B cell (primary cell): ENCODE results near the gene CIAO2B. TPM values are rescaled to one million over a fixed set of nuclear protein-coding genes. Genes with fewer than 3 reads are reported as not detected.

ENCODE experiments used
- ATAC-seq: fragments of 200-7000 bp; cut with Tn5 transposase; one replicate; pipeline ENCODE4 v1.10.0; 2021; ENCODE audit warnings: low read depth, mild to moderate bottlenecking, moderate number of reproducible peaks, moderate library complexity
- CTCF ChIA-PET: fragments of 350-600 bp; sonication (Branson Sonifier 250); formaldehyde crosslinking; loops from one replicate; lab custom pipeline; 2021; ENCODE audit warnings: antibody characterized with exemption, inconsistent platforms; lab: Charles Lee
- POLR2A ChIA-PET: fragments of 350-600 bp; sonication (Branson Sonifier 250); formaldehyde crosslinking; loops from one replicate; lab custom pipeline; 2021; ENCODE audit warnings: antibody characterized with exemption; lab: Charles Lee
- DNase-seq: peaks from one replicate; pipeline ENCODE4 v3.0.0; 2013
- H2AFZ ChIP-seq: 2 replicates; pipeline ENCODE4 v1.6.1; 2012; ENCODE audit warnings: mild to moderate bottlenecking, low read depth, low read length; ENCODE audit not compliant: insufficient read depth, poor library complexity, severe bottlenecking
- H3K27ac ChIP-seq, 2 donors: 1 replicate in 1 of 2; 2 replicates in 1 of 2; pipeline ENCODE4 v1.5.1; 2012 to 2013; ENCODE audit warnings: low read length in 2 of 2, mild to moderate bottlenecking in 2 of 2, moderate library complexity in 1 of 2
- H3K27me3 ChIP-seq, 4 experiments: fragments of 200-600 bp in 1 of 4; sonication (generic) in 1 of 4; replicated peaks in 1 of 4; 1 replicate in 2 of 4; 2 replicates in 2 of 4; pipeline versions ENCODE4 v1.6.1 to v1.7.0; 2013 to 2016; ENCODE audit warnings: low read length in 3 of 4, mild to moderate bottlenecking in 2 of 4, mixed read lengths in 1 of 4, moderate library complexity in 1 of 4; ENCODE audit not compliant: insufficient read depth in 4 of 4, control insufficient read depth in 3 of 4; ENCODE audit errors: control extremely low read depth in 1 of 4
- H3K36me3 ChIP-seq, 2 experiments: replicated peaks in 1 of 2; 1 replicate in 1 of 2; 2 replicates in 1 of 2; pipeline versions ENCODE4 v1.6.1 to v1.7.1; 2013; ENCODE audit warnings: low read length in 1 of 2; ENCODE audit not compliant: insufficient read depth in 2 of 2, control insufficient read depth in 1 of 2; ENCODE audit errors: control extremely low read depth in 1 of 2, extremely low read depth in 1 of 2
- H3K4me1 ChIP-seq, 2 donors: fragments of 200-600 bp in 1 of 2; sonication (generic) in 1 of 2; 1 replicate in 1 of 2; 2 replicates in 1 of 2; pipeline versions ENCODE4 v1.5.1 to v1.6.1; 2013 to 2017; ENCODE audit warnings: low read length in 2 of 2; ENCODE audit not compliant: control insufficient read depth in 2 of 2, insufficient read depth in 2 of 2
- H3K4me2 ChIP-seq: replicated peaks from 2 replicates; pipeline ENCODE3; 2012; ENCODE audit warnings: mild to moderate bottlenecking, low read depth, low read length; ENCODE audit not compliant: poor library complexity, severe bottlenecking
- H3K4me3 ChIP-seq, 5 experiments: fragments of 200-600 bp in 1 of 5; sonication (generic) in 1 of 5; 1 replicate in 3 of 5; 2 replicates in 2 of 5; pipeline versions ENCODE4 v1.5.1 to v1.7.0; 2011 to 2016; ENCODE audit warnings: low read length in 4 of 5, mild to moderate bottlenecking in 4 of 5, low read depth in 2 of 5, control low read depth in 1 of 5, moderate library complexity in 1 of 5; ENCODE audit not compliant: insufficient read depth in 1 of 5; ENCODE audit errors: control extremely low read depth in 1 of 5, extremely low read depth in 1 of 5
- H3K79me2 ChIP-seq: fragments of 200-600 bp; sonication (generic); one replicate; pipeline ENCODE4 v1.6.0; 2016; ENCODE audit warnings: low read length; ENCODE audit not compliant: control insufficient read depth, insufficient read depth
- H3K9ac ChIP-seq: fragments of 200-600 bp; sonication (generic); 2 replicates; pipeline ENCODE4 v1.6.1; 2017; ENCODE audit warnings: mild to moderate bottlenecking, low read length, moderate library complexity
- H3K9me3 ChIP-seq, 3 donors: one replicate each; pipeline versions ENCODE4 v1.6.1 to v1.7.1; 2013; ENCODE audit warnings: low read length in 2 of 3; ENCODE audit not compliant: control insufficient read depth in 2 of 3, insufficient read depth in 1 of 3; ENCODE audit errors: control extremely low read depth in 1 of 3
- H4K20me1 ChIP-seq: 2 replicates; pipeline ENCODE4 v1.6.0; 2012; ENCODE audit warnings: mild to moderate bottlenecking, low read length; ENCODE audit not compliant: insufficient read depth, control insufficient read depth, poor library complexity, severe bottlenecking
- H3K27ac Mint-ChIP-seq: one replicate; pipeline ENCODE4 v1.8.0; 2021; ENCODE audit warnings: mixed read lengths
- H3K27me3 Mint-ChIP-seq: one replicate; pipeline ENCODE4 v1.8.0; 2021; ENCODE audit warnings: mixed read lengths
- H3K4me1 Mint-ChIP-seq: one replicate; pipeline ENCODE4 v1.8.0; 2021; ENCODE audit warnings: mixed read lengths
- H3K4me3 Mint-ChIP-seq: one replicate; pipeline ENCODE4 v1.8.0; 2021; ENCODE audit warnings: mixed read lengths
- H3K9me3 Mint-ChIP-seq: one replicate; pipeline ENCODE4 v1.8.0; 2022; ENCODE audit warnings: mixed read lengths; ENCODE audit not compliant: insufficient read depth
- EZH2 ChIP-seq: IDR thresholded peaks from 2 replicates; pipeline ENCODE4 v1.6.1; 2012; ENCODE audit warnings: borderline replicate concordance, low read depth, mild to moderate bottlenecking, moderate library complexity, low read length; ENCODE audit not compliant: insufficient read depth, poor library complexity, severe bottlenecking
- WGBS: methylation state at CpG from one replicate; pipeline ENCODE4 v1.1.5; 2013; ENCODE audit warnings: missing lambda C conversion rate; ENCODE audit not compliant: insufficient coverage; 5-methylcytosine and 5-hydroxymethylcytosine counted together
- intact Hi-C: fragments of 100-400 bp; cut with micrococcal nuclease; formaldehyde crosslinking; loops from one replicate; pipeline ENCODE4 v1.10.0; 2022
- polyA plus RNA-seq: library from polyadenylated mRNA; depleted of rRNA; stranded (reverse); fragments of >200 nt; gene quantifications from 2 replicates; pipeline ENCODE4 v1.2.3, GENCODE V29; 2012
- total RNA-seq, 2 donors: library from RNA; stranded (reverse); fragments of 120-200 nt in 1 of 2; gene quantifications; 1 replicate in 1 of 2; 2 replicates in 1 of 2; pipeline versions ENCODE4 v1.2.3 to v1.2.4, GENCODE V29; 2013 to 2022
- TF ChIP-seq, protein P1 (sequence below): fragments of 200-600 bp; IDR thresholded peaks from one replicate; pipeline ENCODE4 v1.8.0; 2022; ENCODE audit warnings: antibody characterized with exemption, mild to moderate bottlenecking

Gene CIAO2B
- total and polyA plus RNA-seq, 2 donors (not counting 1 experiment from before 2014, with no cell fraction given), result 60.6 to 159 TPM

DNA sequence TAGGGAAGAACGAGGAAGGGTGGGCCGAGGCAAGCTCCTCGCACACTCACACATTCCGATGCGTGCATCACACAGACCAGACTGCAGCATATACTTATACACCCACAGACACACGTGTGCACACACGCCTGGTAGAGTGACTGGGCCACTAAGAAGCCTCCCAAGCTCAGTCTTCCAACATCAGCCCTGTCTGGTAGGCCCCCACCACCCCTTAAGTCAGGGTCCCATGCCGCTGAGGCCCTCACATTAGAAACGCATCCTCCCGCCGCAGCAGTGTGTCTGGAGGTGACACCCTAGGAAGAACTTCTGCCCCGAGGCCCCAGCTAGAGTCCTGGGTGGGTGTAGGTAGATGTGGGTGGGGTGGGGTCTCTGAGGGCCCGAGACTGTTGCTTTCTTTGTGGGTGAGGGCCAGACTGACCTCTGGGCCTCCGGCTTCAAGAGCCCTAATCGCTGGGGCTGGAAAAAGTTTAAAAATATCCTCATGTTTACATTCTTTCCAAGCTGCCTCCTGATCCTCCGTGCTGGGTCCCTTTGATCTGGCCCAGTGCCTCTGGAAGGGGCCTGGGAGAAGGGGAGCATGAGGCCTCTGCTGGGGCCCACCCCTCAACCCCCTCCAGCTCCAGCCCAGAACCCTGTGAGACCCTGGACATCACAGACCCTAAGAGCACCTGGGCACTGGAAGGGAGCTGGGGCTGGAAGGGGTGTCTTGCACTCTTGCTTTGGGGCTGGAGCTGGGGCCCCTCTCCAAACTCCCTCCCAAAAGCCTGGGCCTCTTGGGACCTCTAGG lies 29.2 kb downstream of the CIAO2B start:
- Mint-ChIP-seq H3K4me3 (no peak overlapping the region), H3K27me3 (no peaks in the 10 kb centered on the region), H3K27ac (no peak overlapping the region), H3K9me3 (no peaks in the 10 kb centered on the region), H3K4me1 (no peaks in the 10 kb centered on the region)
- H4K20me1 ChIP-seq, result no peaks in the 10 kb centered on the region
- ATAC-seq, result no peak
- ChIA-PET CTCF (no interaction called here), POLR2A (no interaction called here)
- no peak for DNase-seq
- TF ChIP-seq, protein P1, sequence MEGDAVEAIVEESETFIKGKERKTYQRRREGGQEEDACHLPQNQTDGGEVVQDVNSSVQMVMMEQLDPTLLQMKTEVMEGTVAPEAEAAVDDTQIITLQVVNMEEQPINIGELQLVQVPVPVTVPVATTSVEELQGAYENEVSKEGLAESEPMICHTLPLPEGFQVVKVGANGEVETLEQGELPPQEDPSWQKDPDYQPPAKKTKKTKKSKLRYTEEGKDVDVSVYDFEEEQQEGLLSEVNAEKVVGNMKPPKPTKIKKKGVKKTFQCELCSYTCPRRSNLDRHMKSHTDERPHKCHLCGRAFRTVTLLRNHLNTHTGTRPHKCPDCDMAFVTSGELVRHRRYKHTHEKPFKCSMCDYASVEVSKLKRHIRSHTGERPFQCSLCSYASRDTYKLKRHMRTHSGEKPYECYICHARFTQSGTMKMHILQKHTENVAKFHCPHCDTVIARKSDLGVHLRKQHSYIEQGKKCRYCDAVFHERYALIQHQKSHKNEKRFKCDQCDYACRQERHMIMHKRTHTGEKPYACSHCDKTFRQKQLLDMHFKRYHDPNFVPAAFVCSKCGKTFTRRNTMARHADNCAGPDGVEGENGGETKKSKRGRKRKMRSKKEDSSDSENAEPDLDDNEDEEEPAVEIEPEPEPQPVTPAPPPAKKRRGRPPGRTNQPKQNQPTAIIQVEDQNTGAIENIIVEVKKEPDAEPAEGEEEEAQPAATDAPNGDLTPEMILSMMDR, result no peak
- TF ChIP-seq EZH2, result no peak
- intact Hi-C loops, result no loop called here
- H3K4me3 ChIP-seq, result no peak overlapping the region
- no peak overlapping the region for H3K27ac ChIP-seq
- H3K4me2 ChIP-seq, result no peak overlapping the region
- no peak overlapping the region for H3K9ac ChIP-seq
- no peaks in the 10 kb centered on the region for H3K36me3 ChIP-seq
- no peak overlapping the region for H2AFZ ChIP-seq
- no peaks in the 10 kb centered on the region for H3K4me1 ChIP-seq
- H3K27me3 ChIP-seq, result peaks cover 0 to 3% (median 0%) of the 10 kb centered on the region in 4 experiments
- WGBS, result 80% methylated on average over 4 of the region's 16 CpGs
- H3K9me3 ChIP-seq, result no peaks in the 10 kb centered on the region
- H3K79me2 ChIP-seq, result no peaks in the 10 kb centered on the region

GRCh38 chr16:66904428-66904845 lies 29.8 kb downstream of the CIAO2B start:
- no peaks in the 10 kb centered on the region for H3K36me3 ChIP-seq
- ATAC-seq (no peak), DNase-seq (no peak)
- ChIA-PET CTCF (no interaction called here), POLR2A (no interaction called here)
- no peaks in the 10 kb centered on the region for H3K4me1 ChIP-seq
- no peak overlapping the region for H3K4me3 Mint-ChIP-seq
- no peaks in the 10 kb centered on the region for H4K20me1 ChIP-seq
- no peaks in the 10 kb centered on the region for H3K79me2 ChIP-seq
- H3K4me3 ChIP-seq, result no peak overlapping the region
- no peaks in the 10 kb centered on the region for H3K9me3 Mint-ChIP-seq
- 90% methylated on average over 6 of the region's 13 CpGs for WGBS
- H3K27me3 Mint-ChIP-seq, result no peaks in the 10 kb centered on the region
- H3K4me1 Mint-ChIP-seq, result no peaks in the 10 kb centered on the region
- no peak overlapping the region for H3K9ac ChIP-seq
- no peak overlapping the region for H3K27ac ChIP-seq
- H2AFZ ChIP-seq, result no peak overlapping the region
- peaks cover 0 to 3% (median 0%) of the 10 kb centered on the region in 4 experiments for H3K27me3 ChIP-seq
- intact Hi-C loops, result no loop called here
- no peak overlapping the region for H3K4me2 ChIP-seq
- no peaks in the 10 kb centered on the region for H3K9me3 ChIP-seq
- TF ChIP-seq, protein P1, result no peak
- no peak for TF ChIP-seq EZH2
- H3K27ac Mint-ChIP-seq, result no peak overlapping the region
